Ishikawa (cell line): Measurements from ENCODE around the gene JOSD2.

Experiments
- CEBPB ChIP-seq: IDR thresholded peaks from 2 replicates; pipeline ENCODE4 v1.6.1; 2012
- CREB1 ChIP-seq: IDR thresholded peaks from 2 replicates; pipeline ENCODE4 v1.6.1; 2012; ENCODE audit warnings: low read depth
- EGR1 ChIP-seq: IDR thresholded peaks from 2 replicates; pipeline ENCODE4 v1.6.1; 2012
- EP300 ChIP-seq: IDR thresholded peaks from 2 replicates; pipeline ENCODE4 v1.6.1; 2012; ENCODE audit warnings: borderline replicate concordance
- FOXM1 ChIP-seq: IDR thresholded peaks from 2 replicates; pipeline ENCODE4 v1.6.1; 2012; ENCODE audit warnings: low read depth, borderline replicate concordance
- MAX ChIP-seq: IDR thresholded peaks from 2 replicates; pipeline ENCODE4 v1.6.1; 2012
- NFIC ChIP-seq: IDR thresholded peaks from 2 replicates; pipeline ENCODE4 v1.6.1; 2012
- RAD21 ChIP-seq: IDR thresholded peaks from 2 replicates; pipeline ENCODE4 v1.6.1; 2012; ENCODE audit warnings: low read depth
- REST ChIP-seq: IDR thresholded peaks from 2 replicates; pipeline ENCODE4 v1.6.1; 2012; ENCODE audit warnings: low read depth, mild to moderate bottlenecking
- TAF1 ChIP-seq: IDR thresholded peaks from 2 replicates; pipeline ENCODE4 v1.6.1; 2012; ENCODE audit warnings: low read depth, mild to moderate bottlenecking
- TCF12 ChIP-seq: IDR thresholded peaks from 2 replicates; pipeline ENCODE4 v1.6.1; 2012; ENCODE audit warnings: low read depth
- TEAD4 ChIP-seq: IDR thresholded peaks from 2 replicates; pipeline ENCODE4 v1.6.1; 2012
- USF1 ChIP-seq: IDR thresholded peaks from 2 replicates; pipeline ENCODE4 v1.6.1; 2012
- YY1 ChIP-seq: IDR thresholded peaks from 2 replicates; pipeline ENCODE4 v1.6.1; 2012; ENCODE audit warnings: low read depth
- ZBTB7A ChIP-seq: IDR thresholded peaks from 2 replicates; pipeline ENCODE4 v1.6.1; 2012; ENCODE audit warnings: low read depth

Gene JOSD2

GRCh38 chr19:50462970-50463369 lies 48.0 kb downstream of the JOSD2 start:
- TF ChIP-seq ZBTB7A = no peak
- no peak for TF ChIP-seq NFIC
- TF ChIP-seq TAF1 = no peak
- TF ChIP-seq FOXM1 = no peak
- TF ChIP-seq USF1 = no peak
- TF ChIP-seq TEAD4 = no peak
- no peak for TF ChIP-seq YY1
- no peak for TF ChIP-seq RAD21

GRCh38 chr19:50461066-50461875 lies 49.7 kb downstream of the JOSD2 start:
- TF ChIP-seq RAD21 = peak; percentile 94
- no peak for TF ChIP-seq TAF1

- TF ChIP-seq EP300 (no peak), EGR1 (no peak), REST (no peak), CREB1 (no peak), CEBPB (no peak), USF1 (peak; percentile 20; the same call in 1 of the 2 replicates), ZBTB7A (no peak), TEAD4 (peak; percentile 53), FOXM1 (no peak), TAF1 (no peak), NFIC (0 out of 2 replicates have a peak, but pooled peaks have one; percentile 9), MAX (no peak), YY1 (no peak), RAD21 (no peak), TCF12 (no peak)
These were observed 50.7 kb downstream of the JOSD2 start for GRCh38 chr19:50460161-50460765.

- TF ChIP-seq RAD21 = no peak
- no peak for TF ChIP-seq TAF1
- TF ChIP-seq TEAD4 = no peak
- no peak for TF ChIP-seq REST
- no peak for TF ChIP-seq FOXM1
- TF ChIP-seq EP300 = no peak
- no peak for TF ChIP-seq USF1
- TF ChIP-seq NFIC = no peak
- TF ChIP-seq YY1 = no peak
- no peak for TF ChIP-seq EGR1
- TF ChIP-seq CEBPB = no peak
- no peak for TF ChIP-seq ZBTB7A
- TF ChIP-seq CREB1 = no peak
- no peak for TF ChIP-seq MAX
- TF ChIP-seq TCF12 = no peak
These were observed 51.4 kb downstream of the JOSD2 start for GRCh38 chr19:50459638-50460037.

- TF ChIP-seq TCF12 (no peak), RAD21 (no peak), MAX (no peak), EP300 (no peak), CREB1 (no peak), NFIC (no peak), CEBPB (no peak), TEAD4 (no peak), YY1 (no peak), ZBTB7A (no peak), TAF1 (no peak), FOXM1 (no peak)
These were observed 51.9 kb downstream of the JOSD2 start for GRCh38 chr19:50459067-50459456.
